KMS-11 (cell line): ENCODE results near the gene PDZD11.

Experiments
- H2AFZ ChIP-seq: fragments of 200-600 bp; sonication (generic); 2 replicates; pipeline ENCODE4 v1.6.1; 2016; ENCODE audit warnings: antibody characterized with exemption, mixed run types, low read depth
- H3K27ac ChIP-seq: fragments of 200-600 bp; sonication (generic); 2 replicates; pipeline ENCODE4 v1.6.1; 2016; ENCODE audit warnings: mild to moderate bottlenecking, mixed run types
- H3K27me3 ChIP-seq: fragments of 200-600 bp; sonication (generic); 2 replicates; pipeline ENCODE4 v1.6.1; 2017; ENCODE audit warnings: mild to moderate bottlenecking, low read depth, mixed run types, moderate library complexity; ENCODE audit not compliant: insufficient read depth
- H3K36me3 ChIP-seq: fragments of 200-600 bp; sonication (generic); 2 replicates; pipeline ENCODE4 v1.6.1; 2017; ENCODE audit warnings: mild to moderate bottlenecking, mixed run types; ENCODE audit not compliant: insufficient read depth
- H3K4me1 ChIP-seq: fragments of 200-600 bp; sonication (generic); 2 replicates; pipeline ENCODE4 v1.6.1; 2016; ENCODE audit warnings: mild to moderate bottlenecking, low read depth, mixed run types; ENCODE audit not compliant: poor library complexity, severe bottlenecking
- H3K4me2 ChIP-seq: fragments of 200-600 bp; sonication (generic); 2 replicates; pipeline ENCODE4 v1.7.0; 2016; ENCODE audit warnings: mild to moderate bottlenecking, mixed run types
- H3K4me3 ChIP-seq: fragments of 200-600 bp; sonication (generic); IDR thresholded peaks from 2 replicates; pipeline ENCODE4 v1.6.1; 2017; ENCODE audit warnings: low read depth, low read length, mixed read lengths; ENCODE audit not compliant: insufficient read depth
- H3K79me2 ChIP-seq: fragments of 200-600 bp; sonication (generic); 2 replicates; pipeline ENCODE4 v1.6.1; 2016; ENCODE audit warnings: low read depth, mixed run types; ENCODE audit not compliant: insufficient read depth
- H3K9ac ChIP-seq: fragments of 200-600 bp; sonication (generic); 2 replicates; pipeline ENCODE4 v1.6.1; 2016; ENCODE audit warnings: mild to moderate bottlenecking, mixed run types
- H4K20me1 ChIP-seq: fragments of 200-600 bp; sonication (generic); 2 replicates; pipeline ENCODE4 v1.6.1; 2016; ENCODE audit warnings: mild to moderate bottlenecking, mixed run types; ENCODE audit not compliant: insufficient read depth
- TF ChIP-seq, protein P1 (sequence below): fragments of 200-600 bp; sonication (generic); conservative IDR thresholded peaks from 2 replicates; pipeline ENCODE4 v1.6.1; 2017; ENCODE audit warnings: low read depth, mild to moderate bottlenecking, antibody characterized with exemption, low read length, moderate library complexity, mixed read lengths

The PDZD11 gene

DNA sequence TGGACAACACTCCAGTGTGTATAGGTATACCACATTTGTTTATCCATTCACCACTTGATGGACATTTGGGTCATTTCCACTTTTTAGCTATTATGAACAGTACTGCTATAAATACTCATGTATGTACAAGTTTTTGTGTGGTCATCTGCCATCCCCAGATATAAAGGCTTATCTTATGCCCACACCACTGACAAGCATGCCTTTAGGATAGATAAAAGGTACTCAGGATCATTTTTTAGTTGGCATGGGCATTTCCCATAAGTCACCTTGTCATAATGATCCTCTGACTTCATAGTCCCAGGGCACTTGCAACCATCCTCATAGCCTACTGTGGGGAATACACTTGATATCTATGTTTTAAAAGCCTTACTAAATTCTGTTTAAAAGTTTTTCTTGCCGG lies 49.0 kb downstream of the PDZD11 start:
- no peak overlapping the region for H3K4me2 ChIP-seq
- no peak overlapping the region for H2AFZ ChIP-seq
- TF ChIP-seq, protein P1, sequence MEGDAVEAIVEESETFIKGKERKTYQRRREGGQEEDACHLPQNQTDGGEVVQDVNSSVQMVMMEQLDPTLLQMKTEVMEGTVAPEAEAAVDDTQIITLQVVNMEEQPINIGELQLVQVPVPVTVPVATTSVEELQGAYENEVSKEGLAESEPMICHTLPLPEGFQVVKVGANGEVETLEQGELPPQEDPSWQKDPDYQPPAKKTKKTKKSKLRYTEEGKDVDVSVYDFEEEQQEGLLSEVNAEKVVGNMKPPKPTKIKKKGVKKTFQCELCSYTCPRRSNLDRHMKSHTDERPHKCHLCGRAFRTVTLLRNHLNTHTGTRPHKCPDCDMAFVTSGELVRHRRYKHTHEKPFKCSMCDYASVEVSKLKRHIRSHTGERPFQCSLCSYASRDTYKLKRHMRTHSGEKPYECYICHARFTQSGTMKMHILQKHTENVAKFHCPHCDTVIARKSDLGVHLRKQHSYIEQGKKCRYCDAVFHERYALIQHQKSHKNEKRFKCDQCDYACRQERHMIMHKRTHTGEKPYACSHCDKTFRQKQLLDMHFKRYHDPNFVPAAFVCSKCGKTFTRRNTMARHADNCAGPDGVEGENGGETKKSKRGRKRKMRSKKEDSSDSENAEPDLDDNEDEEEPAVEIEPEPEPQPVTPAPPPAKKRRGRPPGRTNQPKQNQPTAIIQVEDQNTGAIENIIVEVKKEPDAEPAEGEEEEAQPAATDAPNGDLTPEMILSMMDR: no peak
- no peak overlapping the region for H3K9ac ChIP-seq
- H3K79me2 ChIP-seq: no peaks in the 10 kb centered on the region
- no peaks in the 10 kb centered on the region for H3K4me1 ChIP-seq
- no peaks in the 10 kb centered on the region for H3K36me3 ChIP-seq
- no peak overlapping the region for H3K27ac ChIP-seq
- H4K20me1 ChIP-seq: no peaks in the 10 kb centered on the region
- no peak overlapping the region for H3K4me3 ChIP-seq
- no peaks in the 10 kb centered on the region for H3K27me3 ChIP-seq
